Measurements from ENCODE around the gene CELSR1. TPM values are rescaled to one million over a fixed set of nuclear protein-coding genes. Genes with fewer than 3 reads are reported as not detected.

CELSR1 gene
- total and polyA plus RNA-seq, 3 experiments from 2014 or later, result 0.15 to 0.33 (median 0.30) TPM

DNA sequence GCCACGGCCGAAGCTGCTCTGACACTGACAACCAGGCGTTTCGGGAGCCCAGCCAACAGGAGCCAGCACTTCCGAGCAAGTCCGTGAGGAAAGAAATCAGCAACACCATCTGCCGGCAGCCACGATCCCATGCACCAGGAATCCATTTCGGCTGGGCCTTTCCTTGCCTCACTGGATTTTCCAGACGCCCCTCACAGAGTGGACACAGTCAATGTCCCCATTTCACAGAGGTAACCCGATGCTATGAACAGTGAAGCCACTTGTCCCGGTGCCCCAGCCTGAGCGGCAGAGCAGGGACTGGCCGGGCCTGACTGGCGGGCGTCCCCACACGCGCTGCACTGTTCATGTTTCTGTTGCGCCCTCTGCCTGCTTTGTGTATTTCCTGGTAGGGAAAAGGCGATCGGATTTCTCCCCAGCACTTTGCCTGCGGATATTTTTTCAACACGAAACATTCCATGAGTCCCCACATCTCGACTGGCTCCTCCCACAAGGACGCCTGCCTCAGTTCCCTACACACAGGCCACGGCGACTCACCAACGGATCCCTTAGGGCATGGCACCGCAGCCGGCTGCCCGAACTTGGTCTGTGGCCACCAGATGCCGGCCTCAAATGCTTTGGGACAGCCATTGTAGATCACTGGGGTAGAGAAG is 146.6 kb downstream of the CELSR1 start:
- Histone ChIP-seq H3K27ac (ENCODE audit: low read depth, low read length) (no peak overlapping the region), H3K4me3 (ENCODE audit: low read length) (no peak overlapping the region), H3K27me3 (ENCODE audit: insufficient read depth, low read length, poor library complexity, severe bottlenecking) (no peaks in the 10 kb centered on the region), H3K4me1 (ENCODE audit: insufficient read depth, low read length) (peaks cover 7% of the 10 kb centered on the region), H3K36me3 (ENCODE audit: insufficient read depth, low read length) (no peaks in the 10 kb centered on the region), H3K9me3 (ENCODE audit: low read length) (no peaks in the 10 kb centered on the region)
- Mint-ChIP-seq H3K4me1 (peaks cover 7 to 9% (median 9%) of the 10 kb centered on the region in 3 donors), H3K27ac (no peak overlapping the region), H3K4me3 (peak overlapping the region in 1 of 7 donors; percentile 36), H3K36me3 (no peaks in the 10 kb centered on the region), H3K9me3 (no peaks in the 10 kb centered on the region), H3K27me3 (peaks cover 3 to 11% of the 10 kb centered on the region in 2 donors)
- DNase-seq, result no peak
- ChIA-PET CTCF (no interaction called here), POLR2A (no interaction called here)

DNA sequence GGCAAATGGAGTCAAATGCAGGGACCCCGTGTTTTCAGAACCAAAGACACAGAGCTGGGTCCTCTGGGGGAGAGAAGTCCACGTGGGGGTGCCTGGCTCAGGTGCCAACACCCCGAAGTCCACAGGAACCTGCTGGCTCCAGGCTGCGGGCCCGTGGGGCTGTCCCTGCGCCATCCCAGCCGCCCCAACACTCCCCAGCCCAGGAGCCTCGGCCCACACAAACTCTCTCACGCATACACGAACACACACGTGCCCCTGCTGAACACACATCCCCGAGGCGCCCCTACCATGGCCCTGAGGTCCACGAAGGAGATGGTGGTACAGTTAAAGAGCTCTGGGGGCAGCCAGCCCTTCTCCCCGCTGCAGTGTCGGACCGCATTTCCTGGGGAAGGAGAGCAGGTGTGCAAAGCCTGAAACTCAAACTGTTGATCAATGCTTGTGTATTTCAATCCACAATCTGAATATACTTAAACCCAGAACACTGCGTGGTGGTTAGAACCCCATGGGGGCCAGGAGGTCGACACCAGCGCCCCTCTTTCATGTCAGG is 147.2 kb downstream of the CELSR1 start:
- H3K36me3 Mint-ChIP-seq, result no peaks in the 10 kb centered on the region

DNA sequence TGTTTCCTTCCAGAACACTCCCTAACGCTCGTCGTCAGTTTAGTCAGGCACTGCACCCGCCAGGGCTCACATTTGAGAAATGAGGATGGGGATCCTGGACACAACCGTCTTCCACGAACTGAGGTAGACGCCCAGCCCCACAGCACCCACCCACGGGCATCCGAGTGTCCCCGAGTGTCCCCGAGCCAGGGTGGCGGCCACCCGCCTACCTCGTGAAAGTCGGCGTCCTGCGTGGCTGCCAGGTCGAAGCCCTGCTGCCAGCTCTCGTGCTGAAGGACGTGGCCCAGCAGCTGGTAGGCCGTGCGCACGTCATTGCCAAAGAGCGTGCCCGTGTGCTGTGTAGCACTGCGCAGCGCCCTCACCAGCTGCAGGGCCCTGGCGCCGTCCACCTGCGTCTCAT is 148.3 kb downstream of the CELSR1 start:
- ChIA-PET POLR2A (no interaction called here), CTCF (no interaction called here)
- no peaks in the 10 kb centered on the region for H3K9me3 ChIP-seq (ENCODE audit: low read length)
- H3K4me1 Mint-ChIP-seq, result peaks cover 5 to 8% (median 6%) of the 10 kb centered on the region in 3 donors
- no peaks in the 10 kb centered on the region for H3K36me3 Mint-ChIP-seq
- no peaks in the 10 kb centered on the region for H3K36me3 ChIP-seq (ENCODE audit: insufficient read depth, low read length)
- no peak overlapping the region for H3K27ac ChIP-seq (ENCODE audit: low read depth, low read length)
- no peak overlapping the region for H3K4me3 Mint-ChIP-seq
- no peaks in the 10 kb centered on the region for H3K27me3 ChIP-seq (ENCODE audit: insufficient read depth, low read length, poor library complexity, severe bottlenecking)
- peaks cover 6% of the 10 kb centered on the region for H3K4me1 ChIP-seq (ENCODE audit: insufficient read depth, low read length)
- H3K4me3 ChIP-seq (ENCODE audit: low read length), result no peak overlapping the region
- H3K27me3 Mint-ChIP-seq, result peaks cover 3 to 7% of the 10 kb centered on the region in 2 donors
- H3K9me3 Mint-ChIP-seq, result no peaks in the 10 kb centered on the region
- no peak overlapping the region for H3K27ac Mint-ChIP-seq
- no peak for DNase-seq

More for the DNA sequence above, 147.2 kb downstream of the CELSR1 start:
- Histone ChIP-seq H3K9me3 (ENCODE audit: low read length) (no peaks in the 10 kb centered on the region), H3K27me3 (ENCODE audit: insufficient read depth, low read length, poor library complexity, severe bottlenecking) (no peaks in the 10 kb centered on the region), H3K4me3 (ENCODE audit: low read length) (no peak overlapping the region), H3K36me3 (ENCODE audit: insufficient read depth, low read length) (no peaks in the 10 kb centered on the region), H3K27ac (ENCODE audit: low read depth, low read length) (no peak overlapping the region), H3K4me1 (ENCODE audit: insufficient read depth, low read length) (peaks cover 7% of the 10 kb centered on the region)
- ChIA-PET CTCF (no interaction called here), POLR2A (no interaction called here)
- H3K9me3 Mint-ChIP-seq, result no peaks in the 10 kb centered on the region
- DNase-seq, result no peak
- peak overlapping the region in 1 of 8 donors; percentile 25 for H3K27ac Mint-ChIP-seq
- peaks cover 3 to 7% of the 10 kb centered on the region in 2 donors for H3K27me3 Mint-ChIP-seq
- peaks cover 7 to 9% (median 8%) of the 10 kb centered on the region in 3 donors for H3K4me1 Mint-ChIP-seq
- peak overlapping the region in 1 of 7 donors; percentile 36 for H3K4me3 Mint-ChIP-seq

- Mint-ChIP-seq H3K4me1 (peaks cover under 1 to 4% (median 2%) of the 10 kb centered on the region in 3 donors), H3K4me3 (no peak overlapping the region), H3K27me3 (peaks cover 3 to 7% of the 10 kb centered on the region in 2 donors)
Measured at GRCh38 chr22:46388647-46389046, 148.8 kb downstream of the CELSR1 start.

GRCh38 chr22:46387748-46388147 is 149.7 kb downstream of the CELSR1 start:
- DNase-seq, result no peak
- CTCF ChIA-PET, result interaction anchor here (3.6 kb wide), 1 partner anchor 20 kb away, joined by 11 read pairs; no protein-coding TSS in a partner anchor
- Histone ChIP-seq H3K27ac (ENCODE audit: low read depth, low read length) (no peak overlapping the region), H3K27me3 (ENCODE audit: insufficient read depth, low read length, poor library complexity, severe bottlenecking) (no peaks in the 10 kb centered on the region), H3K4me1 (ENCODE audit: insufficient read depth, low read length) (no peaks in the 10 kb centered on the region), H3K4me3 (ENCODE audit: low read length) (no peak overlapping the region), H3K36me3 (ENCODE audit: insufficient read depth, low read length) (no peaks in the 10 kb centered on the region), H3K9me3 (ENCODE audit: low read length) (no peaks in the 10 kb centered on the region)
- POLR2A ChIA-PET, result no interaction called here
- peaks cover 0 to 2% (median 1%) of the 10 kb centered on the region in 3 donors for H3K4me1 Mint-ChIP-seq
- H3K27ac Mint-ChIP-seq, result no peak overlapping the region
- H3K36me3 Mint-ChIP-seq, result no peaks in the 10 kb centered on the region
- peaks cover 3 to 7% of the 10 kb centered on the region in 2 donors for H3K27me3 Mint-ChIP-seq
- H3K4me3 Mint-ChIP-seq, result no peak overlapping the region
- no peaks in the 10 kb centered on the region for H3K9me3 Mint-ChIP-seq

More at GRCh38 chr22:46388647-46389046, 148.8 kb downstream of the CELSR1 start:
- H3K36me3 ChIP-seq (ENCODE audit: insufficient read depth, low read length), result no peaks in the 10 kb centered on the region
- H3K4me1 ChIP-seq (ENCODE audit: insufficient read depth, low read length), result peaks cover 2% of the 10 kb centered on the region
- Mint-ChIP-seq H3K36me3 (no peaks in the 10 kb centered on the region), H3K27ac (no peak overlapping the region), H3K9me3 (no peaks in the 10 kb centered on the region)
- ChIA-PET CTCF (interaction anchor here (3.6 kb wide), 1 partner anchor 21 kb away, joined by 11 read pairs; no protein-coding TSS in a partner anchor), POLR2A (no interaction called here)
- no peak overlapping the region for H3K4me3 ChIP-seq (ENCODE audit: low read length)
- no peaks in the 10 kb centered on the region for H3K27me3 ChIP-seq (ENCODE audit: insufficient read depth, low read length, poor library complexity, severe bottlenecking)
- no peak overlapping the region for H3K27ac ChIP-seq (ENCODE audit: low read depth, low read length)
- DNase-seq, result no peak
- H3K9me3 ChIP-seq (ENCODE audit: low read length), result no peaks in the 10 kb centered on the region

DNA sequence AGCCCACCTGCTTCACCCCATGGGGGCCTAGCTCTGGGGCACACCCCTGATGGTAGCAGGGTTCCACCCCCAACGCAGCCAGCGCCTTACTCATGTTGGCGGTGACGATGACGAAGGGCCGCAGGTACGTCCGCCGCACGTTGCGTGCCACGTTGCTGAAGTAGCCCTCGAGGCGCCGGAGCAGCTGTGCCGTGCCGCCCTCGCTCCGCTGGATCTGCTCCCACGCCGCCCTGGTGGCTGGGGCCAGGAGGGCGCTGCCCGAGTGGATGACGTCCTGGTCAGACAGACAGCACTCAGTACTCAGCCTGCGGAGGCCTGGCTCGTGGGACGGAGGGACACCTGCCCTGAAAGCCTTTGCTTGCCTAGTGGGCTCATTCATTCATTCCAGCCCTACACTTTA is 151.1 kb downstream of the CELSR1 start:
- POLR2A ChIA-PET, result no interaction called here
- Histone ChIP-seq H3K27me3 (ENCODE audit: insufficient read depth, low read length, poor library complexity, severe bottlenecking) (no peaks in the 10 kb centered on the region), H3K4me3 (ENCODE audit: low read length) (no peak overlapping the region), H3K36me3 (ENCODE audit: insufficient read depth, low read length) (no peaks in the 10 kb centered on the region), H3K27ac (ENCODE audit: low read depth, low read length) (no peak overlapping the region), H3K9me3 (ENCODE audit: low read length) (no peaks in the 10 kb centered on the region), H3K4me1 (ENCODE audit: insufficient read depth, low read length) (no peaks in the 10 kb centered on the region)
- H3K4me3 Mint-ChIP-seq, result no peak overlapping the region
- H3K36me3 Mint-ChIP-seq, result no peaks in the 10 kb centered on the region
- H3K27ac Mint-ChIP-seq, result no peak overlapping the region
- CTCF ChIA-PET, result interaction anchor here (3.6 kb wide), 1 partner anchor 19 kb away, joined by 11 read pairs; no protein-coding TSS in a partner anchor
- no peak for DNase-seq
- peaks cover 2 to 7% of the 10 kb centered on the region in 2 donors for H3K27me3 Mint-ChIP-seq
- H3K4me1 Mint-ChIP-seq, result peaks cover 0 to 1% (median 0%) of the 10 kb centered on the region in 3 donors
- no peaks in the 10 kb centered on the region for H3K9me3 Mint-ChIP-seq

DNA sequence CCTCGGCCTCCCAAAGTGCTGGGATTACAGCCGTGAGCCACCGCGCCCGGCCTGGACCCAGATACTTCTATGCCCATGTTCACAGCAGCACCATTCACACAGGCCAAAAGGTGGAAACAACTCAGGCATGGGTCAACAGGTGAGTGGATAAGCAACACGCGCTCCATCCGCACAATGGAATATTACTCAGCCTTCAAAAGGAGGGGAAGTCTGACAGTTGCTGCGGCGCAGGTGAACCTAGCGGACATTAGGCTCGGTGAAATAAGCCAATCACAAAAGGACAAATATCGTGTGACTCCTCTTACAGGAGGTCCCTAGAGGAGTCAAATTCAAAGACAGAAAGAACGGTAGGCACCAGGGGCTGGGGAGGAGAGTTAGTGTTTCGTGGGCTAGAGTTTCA is 154.9 kb downstream of the CELSR1 start:
- H3K27me3 ChIP-seq (ENCODE audit: insufficient read depth, low read length, poor library complexity, severe bottlenecking), result no peaks in the 10 kb centered on the region
- H3K36me3 ChIP-seq (ENCODE audit: insufficient read depth, low read length), result no peaks in the 10 kb centered on the region
- Mint-ChIP-seq H3K27me3 (peaks cover 0 to 1% of the 10 kb centered on the region in 2 donors), H3K4me1 (no peaks in the 10 kb centered on the region), H3K9me3 (no peaks in the 10 kb centered on the region), H3K4me3 (no peak overlapping the region), H3K36me3 (no peaks in the 10 kb centered on the region), H3K27ac (peak overlapping the region in 1 of 8 donors; percentile 17)
- no peaks in the 10 kb centered on the region for H3K9me3 ChIP-seq (ENCODE audit: low read length)
- H3K27ac ChIP-seq (ENCODE audit: low read depth, low read length), result no peak overlapping the region
- H3K4me3 ChIP-seq (ENCODE audit: low read length), result no peak overlapping the region
- DNase-seq, result no peak
- no peaks in the 10 kb centered on the region for H3K4me1 ChIP-seq (ENCODE audit: insufficient read depth, low read length)
- CTCF ChIA-PET, result no interaction called here
- POLR2A ChIA-PET, result no interaction called here

DNA sequence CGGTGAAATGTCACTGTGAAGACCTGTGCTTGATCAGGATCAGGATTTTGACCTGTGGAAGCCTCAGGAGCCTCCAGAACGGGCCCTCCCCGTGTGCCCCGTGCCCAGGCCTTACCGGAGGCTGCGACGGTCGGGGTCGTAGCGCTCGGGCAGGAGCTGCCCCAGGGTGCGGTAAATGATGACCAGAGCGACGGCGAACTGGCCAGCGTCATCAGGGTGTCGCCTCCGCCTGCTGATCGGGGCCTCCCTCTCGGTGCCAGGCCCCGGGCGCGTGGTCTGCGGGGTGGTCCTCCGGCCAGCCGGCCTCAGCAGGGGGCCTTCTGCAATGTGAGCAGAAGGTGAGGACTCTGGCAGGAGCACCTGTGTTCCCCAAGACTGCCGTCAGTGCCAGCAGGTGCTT is 155.7 kb downstream of the CELSR1 start:
- Mint-ChIP-seq H3K9me3 (peaks cover 0 to 2% (median 0%) of the 10 kb centered on the region in 5 donors), H3K27ac (no peak overlapping the region), H3K36me3 (no peaks in the 10 kb centered on the region), H3K4me3 (no peak overlapping the region), H3K4me1 (no peaks in the 10 kb centered on the region), H3K27me3 (peaks cover 0 to 1% of the 10 kb centered on the region in 2 donors)
- H3K9me3 ChIP-seq (ENCODE audit: low read length), result no peaks in the 10 kb centered on the region
- no peaks in the 10 kb centered on the region for H3K27me3 ChIP-seq (ENCODE audit: insufficient read depth, low read length, poor library complexity, severe bottlenecking)
- ChIA-PET CTCF (no interaction called here), POLR2A (no interaction called here)
- no peak overlapping the region for H3K27ac ChIP-seq (ENCODE audit: low read depth, low read length)
- no peaks in the 10 kb centered on the region for H3K4me1 ChIP-seq (ENCODE audit: insufficient read depth, low read length)
- DNase-seq, result no peak
- H3K4me3 ChIP-seq (ENCODE audit: low read length), result no peak overlapping the region
- H3K36me3 ChIP-seq (ENCODE audit: insufficient read depth, low read length), result no peaks in the 10 kb centered on the region
